ENCODE data around the gene POLR2J2.
"Not testable (repeated sequence)": the region's sequence is repeated elsewhere in the genome, so short reads cannot be mapped to it uniquely, and the experiment has no call there.

POLR2J2 gene

DNA sequence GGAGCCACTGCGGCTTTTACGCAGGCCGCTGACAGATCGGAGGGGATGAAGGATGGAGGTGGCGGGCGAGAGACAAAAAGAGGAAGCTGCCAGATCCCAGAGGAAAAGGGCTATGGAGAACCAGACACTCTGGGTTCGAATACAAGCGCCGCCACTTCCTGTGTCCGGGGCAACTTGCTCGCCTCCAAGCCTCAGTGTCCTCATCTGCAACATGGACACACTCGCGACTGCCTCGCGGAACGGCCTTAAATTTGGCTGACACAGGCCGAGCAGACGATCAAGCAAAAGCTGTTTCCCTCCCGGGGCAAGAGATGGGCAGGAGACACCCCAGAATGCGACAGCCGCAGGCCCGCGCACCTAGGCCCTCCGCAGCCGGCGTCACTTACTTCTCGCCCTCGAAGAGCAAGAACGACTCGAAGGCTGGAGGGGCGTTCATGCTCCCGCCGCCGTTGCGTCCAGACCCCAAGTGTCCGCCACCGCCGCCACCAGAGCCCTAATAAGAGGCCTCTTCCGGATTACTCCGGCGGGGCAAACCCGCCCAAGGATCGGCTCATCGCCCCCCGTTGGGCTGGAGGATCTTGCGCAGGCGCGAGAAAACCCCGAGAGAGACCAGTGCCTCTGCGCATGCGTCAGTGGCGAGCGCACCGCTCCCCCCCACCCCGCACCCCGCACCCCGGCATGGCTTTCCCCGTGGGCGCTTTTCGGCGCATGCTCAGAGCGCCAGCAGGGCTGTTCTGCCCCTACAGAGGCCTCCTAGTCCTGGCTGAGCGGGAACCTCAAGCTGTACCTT is at the start of gene POLR2J2:
Gene POLR2J2 (minus strand): TSS at position 498 of the 790 bp plus-strand sequence. CDS start 62 bp downstream, at position 436.
- DNase-seq (ENCODE audit: low read depth in 3 of 3): not testable (repeated sequence)

DNA sequence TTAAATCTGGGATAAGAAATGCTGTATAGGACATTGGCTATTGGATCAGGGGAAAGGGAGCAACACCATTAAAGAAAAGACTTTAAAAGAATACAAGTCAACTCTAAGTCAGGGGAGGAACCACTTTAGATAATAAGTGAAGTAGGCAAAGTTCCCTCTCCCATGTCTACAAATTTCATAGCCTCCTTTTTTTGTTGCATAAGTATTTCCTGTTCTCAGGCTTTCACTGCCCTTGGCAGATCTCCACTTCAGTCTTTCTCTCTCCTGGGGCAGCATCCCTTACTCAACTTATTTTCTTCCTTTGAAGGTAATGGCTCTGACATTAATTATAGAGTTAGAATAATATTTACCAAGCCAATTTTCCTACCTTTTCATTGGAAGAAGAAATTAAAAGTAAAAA is 47.0 kb upstream of the POLR2J2 start:
- DNase-seq (ENCODE audit: low read depth in 3 of 3): not testable (repeated sequence)

DNA sequence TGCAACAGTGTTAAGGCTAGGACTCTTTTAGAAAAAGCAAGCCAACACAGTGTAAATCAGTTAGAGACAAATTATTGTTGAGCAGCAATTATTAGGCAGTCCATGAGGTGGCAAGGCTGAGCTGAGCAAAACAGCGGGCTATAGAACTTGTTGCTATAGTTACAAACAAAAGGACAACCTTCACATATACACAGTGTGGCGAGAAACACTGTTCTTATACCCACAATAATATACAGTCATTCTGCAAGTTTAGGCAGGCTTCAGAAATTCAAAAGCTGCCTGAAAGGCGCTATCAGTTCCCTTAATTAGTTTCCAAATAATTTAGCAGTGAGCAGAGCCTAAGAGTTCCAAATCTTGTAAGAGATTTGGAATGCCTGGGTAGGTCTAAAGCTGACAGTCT is 44.3 kb upstream of the POLR2J2 start:
- not testable (repeated sequence) for DNase-seq (ENCODE audit: low read depth in 3 of 3)

DNA sequence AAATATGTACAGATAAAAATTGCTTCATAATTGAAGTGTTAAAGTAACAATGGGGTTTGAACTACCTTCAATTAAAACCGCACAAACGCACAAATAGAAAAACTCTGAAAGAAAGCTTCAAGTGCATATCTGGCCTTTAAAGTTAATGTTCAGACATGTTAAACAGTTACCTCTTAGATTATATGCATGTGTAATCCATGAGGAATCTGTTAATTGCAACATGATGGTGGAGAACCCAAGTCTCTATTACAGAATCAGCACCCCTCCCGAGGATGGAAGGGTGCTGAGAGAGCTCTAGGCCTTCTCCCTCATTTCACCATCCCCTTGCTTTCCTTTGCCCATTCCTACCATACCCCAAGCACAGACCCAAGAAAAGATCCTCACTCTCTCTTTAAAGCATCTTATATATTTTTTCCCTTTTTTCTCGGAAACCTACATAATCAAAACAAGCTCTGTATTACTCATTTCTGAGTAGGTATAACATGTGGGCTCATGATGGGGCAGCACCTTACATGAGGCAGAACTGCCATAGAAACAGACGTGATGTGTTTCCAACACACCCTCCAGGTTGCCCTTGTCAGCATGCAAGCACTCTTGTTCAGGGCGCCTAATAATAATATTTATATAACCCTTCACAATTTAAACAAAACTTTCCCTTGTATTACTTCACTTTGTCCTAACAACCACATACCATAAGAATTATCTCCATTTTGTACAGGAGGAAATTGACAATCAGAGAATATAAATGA is 43.5 kb upstream of the POLR2J2 start:
- DNase-seq (ENCODE audit: low read depth in 3 of 3): peak in 1 of 3 experiments; percentile 2

DNA sequence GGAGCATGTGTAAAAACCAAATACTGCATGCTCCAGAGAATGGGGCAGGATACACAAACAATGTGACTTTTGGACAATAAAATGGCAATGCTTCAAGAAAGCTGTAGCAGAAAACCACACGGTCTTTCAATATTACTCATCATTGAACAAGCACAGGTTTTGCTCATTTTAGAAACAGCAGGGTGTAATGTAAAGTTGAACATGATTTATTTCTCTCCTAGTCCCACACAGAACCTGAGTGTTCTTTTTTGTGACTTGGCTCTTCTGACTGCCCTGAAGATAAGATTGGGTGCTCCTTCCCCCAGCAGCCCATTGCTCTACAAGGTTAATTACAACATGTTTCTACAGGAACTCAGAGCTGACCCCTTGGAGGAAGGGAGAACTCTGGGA is 42.2 kb upstream of the POLR2J2 start:
- DNase-seq (ENCODE audit: low read depth in 3 of 3): not testable (repeated sequence)

DNA sequence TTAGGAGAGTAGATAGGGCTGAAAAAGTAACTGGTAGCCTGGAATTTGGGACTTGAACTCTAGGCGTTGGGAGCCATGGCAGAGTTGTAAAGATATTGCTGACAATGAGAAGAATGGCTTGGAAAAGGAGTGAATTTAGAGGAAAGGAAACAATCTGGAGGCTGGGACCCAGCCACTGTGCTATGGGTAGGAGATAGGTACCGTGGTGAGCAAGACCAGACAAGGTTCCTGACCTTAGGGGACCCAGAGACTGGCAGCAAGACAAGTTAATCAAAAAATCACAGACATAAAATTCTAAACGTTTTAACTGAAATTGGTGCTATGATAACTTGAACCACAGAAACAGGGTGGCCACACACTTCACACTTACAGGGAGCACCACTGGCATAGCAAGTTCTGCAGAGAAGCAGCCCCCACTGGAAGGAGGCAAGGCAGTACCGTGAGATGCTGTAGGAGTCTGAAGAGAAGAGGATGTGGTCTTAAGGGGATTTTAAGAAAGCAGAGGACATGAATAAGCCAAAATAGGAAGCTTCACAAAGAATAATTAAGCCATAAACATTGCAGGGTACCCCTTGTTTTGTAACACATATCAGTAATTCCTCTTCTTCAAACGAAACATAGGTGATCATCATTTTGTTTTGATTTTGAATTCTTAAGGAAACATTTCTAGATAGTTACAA is 41.7 kb upstream of the POLR2J2 start:
- DNase-seq (ENCODE audit: low read depth in 3 of 3): not testable (repeated sequence)

DNA sequence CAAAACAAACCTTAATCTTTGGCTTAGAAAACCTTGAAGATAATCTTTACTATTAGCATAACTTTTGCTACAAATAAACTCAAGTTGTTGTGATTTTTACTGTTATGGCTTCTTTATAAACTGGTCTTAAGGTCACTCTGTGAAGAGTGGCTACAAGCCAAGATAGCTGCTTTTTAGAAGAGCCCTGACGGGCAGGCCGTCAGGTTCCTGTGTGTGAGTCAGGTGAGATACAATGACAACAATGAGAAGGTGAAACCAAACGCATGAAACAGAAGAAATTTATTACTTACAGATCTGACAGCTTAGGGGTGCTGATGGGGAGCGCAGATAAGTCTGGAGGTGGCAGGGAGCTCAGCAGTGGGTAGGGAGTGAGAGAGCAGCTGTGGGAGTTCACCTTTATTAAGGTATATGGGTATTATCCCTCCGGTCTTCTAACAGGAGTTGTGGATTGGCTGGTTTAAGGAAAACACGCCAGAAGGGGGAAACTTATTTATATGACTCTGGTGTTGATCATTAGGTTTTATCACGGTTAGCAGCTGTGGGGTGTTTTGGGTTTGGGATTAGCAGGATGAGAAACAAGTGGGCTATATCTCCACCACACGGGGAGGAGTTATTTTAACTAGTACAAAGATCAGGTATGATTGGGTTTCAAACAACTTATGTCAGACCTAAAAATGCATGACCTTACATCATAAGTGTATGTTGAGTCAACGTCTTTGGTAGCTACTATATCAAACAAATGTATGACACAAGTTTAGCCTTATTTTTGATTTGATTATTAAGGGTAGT is 27.7 kb upstream of the POLR2J2 start:
- DNase-seq (ENCODE audit: low read depth in 3 of 3): not testable (repeated sequence)

DNA sequence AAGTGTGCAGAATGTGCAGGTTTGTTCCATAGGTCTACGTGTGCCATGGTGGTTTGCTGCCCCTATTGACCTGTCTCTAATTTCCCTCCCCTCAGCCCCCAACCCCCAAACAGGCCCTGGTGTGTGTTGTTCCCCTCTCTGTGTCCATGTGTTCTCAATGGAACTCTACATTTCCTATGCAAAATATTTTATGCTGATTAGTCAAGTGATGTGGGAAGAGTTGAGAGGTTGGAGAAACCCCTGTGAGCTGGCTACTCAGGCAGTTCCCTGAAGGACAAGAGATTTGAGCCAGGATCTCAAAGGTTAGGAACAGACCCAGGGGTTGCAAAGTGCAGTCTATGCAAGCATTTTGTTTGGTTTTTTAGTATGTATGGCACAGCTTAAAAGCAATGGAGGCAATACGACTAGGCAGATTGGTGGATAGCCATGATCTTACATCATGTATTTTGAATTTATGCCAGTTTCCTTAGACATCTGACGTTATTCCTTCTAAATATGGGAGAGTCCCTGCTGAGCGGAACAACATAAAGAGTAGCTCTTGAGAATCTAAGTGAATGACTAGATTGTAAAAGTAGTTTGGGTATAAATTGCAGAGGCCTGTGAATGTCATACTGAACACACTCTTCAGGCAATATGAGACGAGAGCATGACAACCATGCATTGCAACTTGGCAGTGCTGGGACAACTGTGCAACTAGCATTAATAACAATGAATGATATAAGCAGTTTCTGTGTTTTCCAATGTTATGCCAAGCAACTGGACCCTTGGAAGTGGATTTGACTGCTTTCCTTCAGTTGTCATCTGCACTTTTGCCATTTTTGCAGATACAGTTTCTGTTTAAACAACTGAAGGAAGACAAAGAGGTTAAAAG is 26.4 kb upstream of the POLR2J2 start:
- DNase-seq (ENCODE audit: low read depth in 3 of 3): not testable (repeated sequence)

DNA sequence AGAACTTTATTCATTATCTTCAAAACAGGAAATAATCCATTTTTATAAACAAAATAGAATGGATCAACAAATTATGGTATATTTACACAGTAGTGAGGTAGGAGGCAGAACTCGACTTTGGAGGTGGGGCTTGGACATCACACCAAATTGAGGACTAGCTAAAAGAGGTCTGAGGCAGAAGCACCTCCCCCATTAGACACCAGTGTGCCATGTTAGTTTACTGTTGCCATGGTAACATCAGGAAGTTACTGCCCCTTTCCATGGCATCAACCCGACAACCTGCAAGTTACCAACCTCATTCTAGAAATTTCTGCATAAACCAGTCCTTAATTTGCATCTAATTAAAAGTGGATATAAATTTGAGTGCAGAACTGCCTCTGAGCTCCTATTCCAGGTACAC is 24.5 kb upstream of the POLR2J2 start:
- DNase-seq (ENCODE audit: low read depth in 3 of 3): not testable (repeated sequence)

DNA sequence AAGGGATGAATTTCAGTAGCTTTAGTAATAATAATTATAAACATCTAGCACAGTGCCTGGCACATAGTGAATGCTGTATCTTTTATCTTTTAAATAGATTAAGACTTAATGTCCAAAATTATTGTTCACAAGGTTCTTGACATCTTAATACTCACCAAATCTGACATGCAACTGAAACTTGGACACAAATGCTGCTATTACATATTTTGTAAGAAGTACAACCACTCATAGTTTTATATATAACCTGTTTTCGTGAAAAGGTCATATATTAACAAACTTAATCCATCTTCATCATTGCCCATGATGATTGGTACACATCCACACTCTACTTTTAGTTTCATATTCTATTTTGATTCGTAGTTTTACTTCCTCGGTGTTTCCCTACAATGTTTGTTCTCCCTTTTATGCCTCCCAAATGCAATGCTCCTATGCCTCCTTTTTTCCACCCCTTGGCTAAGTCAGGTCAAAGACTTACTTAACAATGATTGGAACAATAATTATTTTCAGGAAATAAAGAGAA is 23.6 kb upstream of the POLR2J2 start:
- not testable (repeated sequence) for DNase-seq (ENCODE audit: low read depth in 3 of 3)

DNA sequence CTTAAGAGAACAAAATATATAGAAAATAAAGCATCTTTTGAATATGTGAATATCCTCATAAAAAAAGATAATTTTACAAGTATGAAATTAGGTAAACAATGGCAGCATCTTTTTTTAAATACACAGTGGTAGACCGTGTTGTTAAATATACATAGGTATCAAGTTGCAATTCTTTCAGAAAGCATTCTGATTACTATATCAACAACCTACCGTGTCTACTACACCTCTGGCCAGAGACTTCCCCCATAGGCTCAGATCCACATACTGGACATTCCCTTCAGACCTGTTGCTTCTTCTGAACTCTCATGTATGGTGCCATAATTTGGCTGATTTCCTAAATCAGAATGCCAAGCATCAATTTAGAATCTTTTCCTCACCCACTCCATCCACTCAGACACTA is 22.5 kb upstream of the POLR2J2 start:
- DNase-seq (ENCODE audit: low read depth in 3 of 3): not testable (repeated sequence)

DNA sequence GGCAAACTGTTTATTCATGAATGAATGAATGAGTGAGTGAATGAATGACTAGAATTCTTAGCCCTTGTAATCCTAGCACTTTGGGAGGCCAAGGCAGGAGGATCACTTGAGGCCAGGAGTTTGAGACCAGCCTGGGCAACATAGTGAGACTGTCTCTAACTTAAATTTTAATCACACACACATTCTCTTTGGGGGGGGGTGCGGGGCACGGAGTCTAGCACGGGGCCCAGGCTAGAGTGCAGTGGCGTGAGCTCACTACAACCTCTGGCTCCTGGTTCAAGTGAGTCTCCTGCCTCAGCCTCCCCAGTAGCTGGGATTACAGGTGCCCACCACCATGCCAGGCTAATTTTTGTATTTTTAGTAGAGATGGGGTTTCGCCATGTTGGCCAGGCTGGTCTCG is 19.1 kb upstream of the POLR2J2 start:
- not testable (repeated sequence) for DNase-seq (ENCODE audit: low read depth in 3 of 3)

DNA sequence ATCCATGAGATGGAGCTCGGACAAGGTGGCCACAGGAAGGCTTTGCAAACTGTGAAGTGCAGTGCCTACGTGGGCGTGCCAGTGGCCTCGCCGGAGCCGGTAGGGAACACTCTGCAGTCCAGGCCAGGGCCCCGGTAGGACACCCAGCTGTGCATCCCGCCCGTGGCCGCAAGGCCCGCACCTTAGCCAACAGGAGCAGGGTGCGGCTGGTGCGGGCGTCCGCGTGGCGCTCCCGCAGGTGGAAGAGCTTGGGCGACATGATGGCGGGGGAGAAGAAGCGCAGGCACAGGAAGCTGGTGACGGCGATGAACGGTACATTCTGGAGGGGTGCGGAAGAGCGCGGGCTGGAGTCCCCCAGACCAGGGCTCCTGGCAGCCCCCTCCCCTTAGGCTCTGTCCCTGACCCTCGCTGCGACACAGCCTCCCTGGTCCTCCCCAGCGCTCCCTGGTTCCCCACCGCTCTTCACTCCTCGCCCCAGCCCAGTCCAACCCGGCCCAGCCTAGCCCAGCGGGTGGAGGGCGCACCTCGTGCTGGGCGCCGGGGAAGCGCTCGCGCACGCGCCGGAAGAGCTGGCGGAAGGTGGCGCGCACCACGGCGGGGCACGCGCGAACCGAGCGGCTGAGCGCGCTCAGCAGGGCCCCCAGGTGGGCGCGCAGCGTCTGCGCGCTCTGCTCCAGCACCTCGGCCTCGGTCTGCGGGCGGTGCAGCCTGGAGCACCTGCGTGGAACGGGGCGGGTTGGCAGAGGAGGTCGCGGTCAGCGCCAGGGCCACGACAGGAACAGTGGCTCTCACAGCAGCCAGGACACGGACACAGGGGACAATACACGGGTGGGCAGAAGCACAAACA is 18.2 kb upstream of the POLR2J2 start:
- DNase-seq (ENCODE audit: low read depth in 3 of 3): peak in 1 of 3 experiments; percentile 11

DNA sequence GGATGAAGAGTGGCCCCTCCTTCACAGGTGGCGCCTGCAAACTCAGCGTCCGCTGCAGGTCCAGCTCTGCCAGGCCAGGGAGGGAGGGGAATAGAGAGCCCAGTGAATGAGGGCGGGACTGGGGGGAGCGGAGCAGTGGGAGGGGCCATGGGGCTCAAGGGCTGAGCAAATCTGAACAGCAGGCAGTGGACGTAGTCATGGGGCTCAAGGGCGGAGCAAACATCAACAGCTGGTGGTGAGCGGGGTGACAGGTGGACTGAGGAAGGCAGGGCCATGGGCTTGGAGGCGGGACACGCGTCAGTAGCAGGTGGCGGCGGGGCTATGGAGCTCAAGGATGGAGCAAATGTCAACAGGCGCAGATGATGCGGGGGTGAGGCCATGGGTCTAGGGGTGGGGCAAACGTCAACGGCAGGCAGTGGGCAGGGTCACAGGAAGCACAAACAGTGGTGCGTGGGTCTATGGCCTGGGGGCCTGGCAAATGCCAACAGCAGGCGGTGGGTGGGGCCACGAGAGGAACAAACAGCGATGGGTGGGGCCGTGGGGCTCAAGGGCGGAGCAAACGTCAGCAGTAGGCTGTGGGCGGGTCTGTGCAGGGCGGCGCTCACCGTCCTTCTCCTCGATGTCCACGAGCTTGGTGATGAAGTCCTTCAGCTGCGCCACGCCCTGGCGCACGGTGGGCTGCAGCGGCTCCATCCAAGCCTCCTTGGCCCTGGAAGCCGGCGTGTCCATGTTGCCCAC is 17.0 kb upstream of the POLR2J2 start:
- DNase-seq (ENCODE audit: low read depth in 3 of 3): not testable (repeated sequence)

DNA sequence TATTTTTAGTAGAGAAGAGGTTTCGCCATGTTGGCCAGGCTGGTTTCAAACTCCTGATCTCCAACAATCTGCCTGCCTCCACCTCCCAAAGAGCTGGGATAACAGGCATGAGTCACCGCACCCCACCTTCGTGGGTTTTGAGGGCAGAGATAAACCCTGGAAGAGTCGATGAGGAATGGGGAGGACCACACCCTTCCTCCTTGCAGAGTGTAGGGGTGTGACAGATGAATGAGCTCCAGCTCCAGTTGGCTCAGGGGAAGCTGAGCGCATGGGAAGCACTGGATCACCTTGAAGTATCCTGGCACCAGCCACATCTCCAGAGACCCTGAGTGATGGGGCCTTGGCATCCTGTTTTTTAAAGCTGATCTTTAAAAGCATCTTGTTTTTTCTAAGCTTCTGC is 11.1 kb upstream of the POLR2J2 start:
- not testable (repeated sequence) for DNase-seq (ENCODE audit: low read depth in 3 of 3)

DNA sequence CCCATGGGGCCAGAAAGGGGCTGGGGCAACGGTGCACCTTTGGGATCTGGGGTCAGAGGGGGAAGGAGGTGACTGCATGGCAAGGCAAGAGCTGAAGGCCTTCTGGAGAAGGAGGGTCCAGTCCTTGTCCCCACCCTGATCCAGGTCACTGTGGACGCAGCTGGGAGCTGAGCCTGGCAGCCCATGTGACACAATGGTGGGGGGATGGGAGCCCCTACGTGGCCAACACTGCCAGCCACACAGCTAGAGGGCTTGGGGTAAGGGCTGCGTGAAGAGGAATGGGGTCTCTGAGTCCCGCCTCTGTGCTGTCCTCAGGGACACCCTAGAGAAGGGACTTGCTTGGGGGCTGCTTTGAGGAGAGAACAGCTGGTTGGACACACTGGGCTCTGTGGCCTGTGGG is 9.3 kb upstream of the POLR2J2 start:
- DNase-seq (ENCODE audit: low read depth in 3 of 3): not testable (repeated sequence)

DNA sequence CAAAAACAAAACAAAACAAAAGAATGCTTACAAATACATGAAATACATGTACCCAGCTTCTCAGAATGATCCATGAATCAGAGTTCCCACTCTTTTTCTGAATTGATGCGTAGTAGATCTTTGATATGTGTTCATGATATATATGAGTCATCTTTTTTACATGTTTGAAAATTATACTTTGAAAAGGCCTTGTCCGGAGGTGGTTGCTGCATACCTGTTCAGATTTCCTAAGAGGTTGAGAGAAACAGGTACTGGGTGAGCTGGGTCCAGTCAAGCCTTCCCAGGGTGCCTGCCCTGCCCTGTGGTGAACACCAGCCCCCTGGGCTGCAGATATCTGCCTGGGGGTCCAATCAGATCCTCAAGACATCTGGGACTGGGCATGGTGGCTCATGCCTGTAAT is 4.1 kb upstream of the POLR2J2 start:
- DNase-seq (ENCODE audit: low read depth in 3 of 3): not testable (repeated sequence)

DNA sequence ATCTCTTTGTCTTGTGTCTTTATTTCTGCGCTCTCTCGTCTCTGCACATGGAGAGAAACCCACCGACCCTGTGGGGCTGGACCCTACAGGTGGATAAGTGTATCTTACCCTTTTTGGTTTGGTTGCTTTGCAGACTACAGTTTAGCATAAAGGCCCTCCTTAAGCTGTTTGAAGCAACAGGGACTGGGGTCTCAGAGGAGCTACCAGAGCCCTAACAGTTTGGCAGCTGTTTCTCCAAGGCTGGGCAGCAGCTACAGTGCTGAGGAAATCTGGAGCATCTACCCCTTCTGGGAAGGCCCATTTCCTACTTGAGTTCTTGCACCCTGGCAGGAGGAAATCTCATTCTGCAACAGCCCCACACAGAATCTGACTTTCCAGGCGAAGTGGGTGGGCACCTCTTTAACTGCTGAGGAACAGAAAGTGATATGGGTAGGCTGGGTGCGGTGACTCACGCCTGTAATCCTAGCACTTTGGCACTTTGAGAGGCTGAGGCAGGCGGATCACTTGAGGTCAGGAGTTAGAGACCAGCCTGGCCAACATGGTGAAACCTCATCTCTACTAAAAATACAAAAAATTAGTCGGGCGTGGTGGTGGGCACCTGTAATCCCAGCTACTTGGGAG is 2.1 kb upstream of the POLR2J2 start:
- not testable (repeated sequence) for DNase-seq (ENCODE audit: low read depth in 3 of 3)
